HG02938 (cell line): Measurements from ENCODE around the gene WWP2.
"Not testable (repeated sequence)": the region's sequence is repeated elsewhere in the genome, so short reads cannot be mapped to it uniquely, and the experiment has no call there.

Experiments used
- ATAC-seq: cut with Tn5 transposase; IDR thresholded peaks from one replicate; pipeline ENCODE4 v1.9.1; 2021; ENCODE audit warnings: mild to moderate bottlenecking, moderate library complexity; ENCODE audit not compliant: unreplicated experiment

The WWP2 gene

GRCh38 chr16:69761983-69762813 lies at the start of gene WWP2:
Gene WWP2, plus strand, starts transcription at chr16:69762332. Its CDS starts 24,679 bp downstream, at chr16:69787011.
- peak; percentile 65 for ATAC-seq

- no peak for ATAC-seq
Observed at GRCh38 chr16:69712914-69713581, 49.1 kb upstream of the WWP2 start.

- ATAC-seq: no peak
Observed at GRCh38 chr16:69717066-69717465, 45.1 kb upstream of the WWP2 start.

GRCh38 chr16:69718111-69718764 lies 43.9 kb upstream of the WWP2 start:
- ATAC-seq: no peak

- no peak for ATAC-seq
Observed at GRCh38 chr16:69720822-69721430, 41.2 kb upstream of the WWP2 start.

GRCh38 chr16:69721441-69721957 lies 40.6 kb upstream of the WWP2 start:
- ATAC-seq: no peak

GRCh38 chr16:69724414-69724873 lies 37.7 kb upstream of the WWP2 start:
- ATAC-seq: no peak

GRCh38 chr16:69724981-69725479 lies 37.1 kb upstream of the WWP2 start:
- ATAC-seq: no peak

GRCh38 chr16:69725480-69726312 lies 36.4 kb upstream of the WWP2 start:
- ATAC-seq: no peak

GRCh38 chr16:69726313-69727060 lies 35.6 kb upstream of the WWP2 start, which contains the start of gene NQO1:
Gene NQO1, minus strand, starts transcription at chr16:69726560. Its CDS starts 121 bp downstream, at chr16:69726439.
- ATAC-seq: peak; percentile 96

GRCh38 chr16:69727916-69728270 lies 34.2 kb upstream of the WWP2 start:
- ATAC-seq: no peak

- ATAC-seq: not testable (repeated sequence)
Observed at GRCh38 chr16:69729030-69729429, 33.1 kb upstream of the WWP2 start.

GRCh38 chr16:69731280-69731679 lies 30.9 kb upstream of the WWP2 start:
- ATAC-seq: not testable (repeated sequence)

- ATAC-seq: no peak
Observed at GRCh38 chr16:69732101-69732500, 30.0 kb upstream of the WWP2 start.

- ATAC-seq: no peak
Observed at GRCh38 chr16:69741519-69741918, 20.6 kb upstream of the WWP2 start.

- ATAC-seq: no peak
Observed at GRCh38 chr16:69741951-69742904, 19.9 kb upstream of the WWP2 start.

GRCh38 chr16:69744363-69745231 lies 17.5 kb upstream of the WWP2 start:
- ATAC-seq: no peak
